Ovary (tissue), 3 donors: Measurements from ENCODE around the gene CST11.

Source experiments
- CTCF ChIP-seq, 3 donors: fragments of 450-650 bp in 2 of 3; fragments of 200-600 bp in 1 of 3; IDR thresholded peaks; one replicate each; pipeline versions ENCODE4 v1.5.1 to v1.8.0; 2016 to 2022; ENCODE audit warnings: antibody characterized with exemption in 3 of 3, mild to moderate bottlenecking in 1 of 3
- POLR2A ChIP-seq: fragments of 450-650 bp; IDR thresholded peaks from one replicate; pipeline ENCODE4 v1.6.1; 2017; ENCODE audit warnings: antibody characterized with exemption, mild to moderate bottlenecking, moderate library complexity
- donor health status: DM: no; HTN: no; CAD: no.

GRCh38 chr20:23446505-23446904 lies 6.2 kb downstream of the CST11 start:
- TF ChIP-seq CTCF (IDR thresholded peaks at IDR 0.05) (peak in 1 of 3 donors; percentile 22), POLR2A (no peak)
